HuH-7 (cell line): ENCODE data around the gene GNAZ.

Source experiments
- DNase-seq: peaks from one replicate; pipeline ENCODE4 v3.0.0; 2011; ENCODE audit warnings: low spot score

The GNAZ gene

DNA sequence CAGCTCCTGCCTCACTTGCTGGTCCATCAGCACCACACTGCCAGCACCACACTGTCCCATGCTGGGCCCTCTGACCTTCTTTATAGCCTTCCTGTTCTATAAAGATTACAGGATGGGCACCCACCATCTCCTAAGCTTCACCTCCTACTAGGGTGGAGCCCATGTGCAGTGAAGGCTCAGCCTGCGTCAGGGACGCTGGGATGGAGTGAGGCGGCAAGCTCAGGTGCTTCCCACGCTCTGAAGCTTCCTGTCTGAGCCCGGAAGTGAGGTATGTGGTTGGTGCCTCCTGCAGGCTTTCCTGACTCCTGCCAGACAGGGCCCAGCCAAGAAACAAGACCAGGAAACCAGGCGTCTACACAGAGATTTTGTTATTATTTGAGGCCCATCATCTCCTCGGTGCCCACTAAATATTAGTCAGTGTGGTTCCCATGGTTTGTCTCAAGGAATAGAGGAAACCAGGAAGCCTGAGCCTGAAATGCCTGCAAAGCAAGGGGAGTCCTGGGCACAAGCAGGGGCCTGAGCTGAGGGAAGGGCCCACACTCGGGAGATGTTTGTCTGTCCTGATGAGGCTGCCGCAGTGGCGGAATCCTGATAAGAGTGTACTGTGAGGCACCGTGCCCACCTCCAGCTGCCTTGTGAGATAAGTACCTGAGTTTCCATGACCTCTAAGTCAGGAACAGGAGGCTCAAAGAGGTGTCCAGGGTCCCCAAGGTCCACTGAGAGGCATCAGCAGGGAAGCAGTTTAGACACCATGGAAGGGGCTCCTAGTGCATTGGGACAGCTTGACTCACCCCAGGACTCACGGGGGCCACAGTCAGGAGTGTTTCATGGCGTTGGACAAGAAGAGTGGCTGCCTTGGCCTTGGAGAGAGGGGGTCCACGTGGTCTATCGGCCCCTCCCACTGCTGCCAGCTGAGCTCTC, 49.4 kb downstream of the GNAZ start:
- DNase-seq: no peak

DNA sequence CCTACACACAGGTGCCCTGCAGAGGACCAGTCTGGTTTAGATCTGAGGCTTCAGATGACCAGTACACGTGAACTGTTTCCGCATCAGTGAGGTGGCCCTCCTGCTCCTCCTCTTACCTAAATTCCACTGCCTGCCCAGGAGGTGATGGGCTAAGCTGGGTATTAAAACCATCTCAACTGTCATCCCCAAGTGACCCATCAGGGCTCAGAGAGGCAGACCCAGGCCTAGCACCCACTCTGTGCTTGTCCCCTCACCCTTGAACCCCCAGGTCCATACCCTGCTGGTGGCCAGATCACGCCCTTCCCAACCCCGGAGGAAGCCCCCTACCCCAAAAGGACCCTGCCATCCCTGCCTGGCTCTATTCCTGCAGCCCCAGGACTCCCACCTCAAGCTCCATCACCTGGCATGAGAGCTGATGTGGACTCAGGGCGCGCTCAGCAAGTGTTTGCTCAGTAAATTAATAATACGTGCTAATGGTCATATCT, 50.1 kb downstream of the GNAZ start:
- DNase-seq: no peak

DNA sequence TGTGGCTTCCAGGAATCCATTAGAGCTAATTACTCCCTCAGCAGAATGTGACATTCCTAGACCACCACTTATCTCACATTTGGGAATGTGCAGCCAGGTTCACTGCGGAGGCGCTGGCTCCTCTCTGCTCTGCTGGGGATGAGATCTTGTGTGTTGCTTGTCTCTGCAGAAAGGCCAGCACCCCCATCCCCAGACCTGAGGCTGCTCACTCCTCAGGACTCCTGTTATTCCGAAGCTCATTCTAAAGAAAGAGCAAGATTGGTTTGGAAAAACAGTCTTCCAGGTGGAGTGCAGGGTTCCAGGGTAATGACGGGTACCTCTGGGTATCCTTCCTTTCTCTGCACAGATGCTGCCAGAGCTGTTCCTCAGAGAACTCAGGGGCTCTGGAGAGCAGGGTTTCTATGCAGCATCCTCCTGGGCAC, 50.7 kb downstream of the GNAZ start:
- no peak for DNase-seq

DNA sequence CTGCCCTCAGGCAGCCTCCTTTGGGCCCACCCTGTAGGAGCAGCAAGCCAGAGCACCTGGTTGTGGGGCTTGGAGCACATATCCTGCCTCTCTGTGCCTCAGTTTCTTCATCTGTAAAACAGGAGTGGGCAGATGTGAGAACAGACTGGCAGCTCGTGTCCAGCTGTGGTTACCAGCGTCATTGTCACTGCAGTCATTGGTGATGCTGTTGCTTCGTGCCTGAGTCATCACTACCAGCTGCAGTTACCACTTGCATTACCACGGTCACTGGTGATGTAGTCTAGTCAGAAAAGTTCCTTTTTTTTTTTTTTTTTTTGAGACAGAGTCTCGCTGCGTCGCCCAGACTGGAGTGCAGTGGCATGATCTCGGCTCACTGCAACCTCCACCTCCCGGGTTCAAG, 51.1 kb downstream of the GNAZ start:
- DNase-seq: no peak

DNA sequence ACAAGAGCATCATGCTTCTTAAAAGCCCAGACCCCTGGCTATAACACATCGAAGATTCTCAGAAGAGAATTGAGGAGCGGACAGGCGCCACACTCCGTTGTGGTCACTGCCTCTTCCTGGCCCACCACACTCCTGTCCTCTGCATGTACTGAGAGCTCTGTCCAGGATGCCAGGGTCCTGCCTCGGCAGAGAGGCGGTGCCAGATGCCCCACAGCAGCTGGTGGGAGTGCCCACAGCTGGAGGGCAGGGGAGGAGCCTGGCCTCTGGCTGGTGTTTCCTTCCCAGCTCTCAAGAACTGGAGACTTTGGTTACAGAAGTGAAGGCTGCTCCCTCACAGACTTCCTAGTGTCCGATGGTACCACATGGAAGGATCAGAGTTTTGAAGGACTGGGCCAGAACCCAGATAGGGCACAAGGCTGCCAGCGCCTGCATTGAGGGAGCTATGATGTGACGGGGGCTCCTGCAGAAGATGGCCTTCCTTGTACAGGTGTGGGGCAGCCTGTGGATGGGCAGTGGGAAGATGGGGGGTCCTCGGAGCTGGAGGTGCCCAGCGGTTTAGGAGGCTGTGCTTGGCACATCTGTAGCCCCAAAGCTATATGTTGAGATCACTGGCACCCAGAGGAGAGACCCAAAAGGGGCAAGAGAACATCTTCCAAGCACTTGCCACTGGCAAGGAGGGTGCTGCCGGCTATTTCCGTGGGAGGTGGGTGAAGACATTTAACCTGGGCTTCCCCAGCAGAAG, 52.1 kb downstream of the GNAZ start:
- DNase-seq: no peak

DNA sequence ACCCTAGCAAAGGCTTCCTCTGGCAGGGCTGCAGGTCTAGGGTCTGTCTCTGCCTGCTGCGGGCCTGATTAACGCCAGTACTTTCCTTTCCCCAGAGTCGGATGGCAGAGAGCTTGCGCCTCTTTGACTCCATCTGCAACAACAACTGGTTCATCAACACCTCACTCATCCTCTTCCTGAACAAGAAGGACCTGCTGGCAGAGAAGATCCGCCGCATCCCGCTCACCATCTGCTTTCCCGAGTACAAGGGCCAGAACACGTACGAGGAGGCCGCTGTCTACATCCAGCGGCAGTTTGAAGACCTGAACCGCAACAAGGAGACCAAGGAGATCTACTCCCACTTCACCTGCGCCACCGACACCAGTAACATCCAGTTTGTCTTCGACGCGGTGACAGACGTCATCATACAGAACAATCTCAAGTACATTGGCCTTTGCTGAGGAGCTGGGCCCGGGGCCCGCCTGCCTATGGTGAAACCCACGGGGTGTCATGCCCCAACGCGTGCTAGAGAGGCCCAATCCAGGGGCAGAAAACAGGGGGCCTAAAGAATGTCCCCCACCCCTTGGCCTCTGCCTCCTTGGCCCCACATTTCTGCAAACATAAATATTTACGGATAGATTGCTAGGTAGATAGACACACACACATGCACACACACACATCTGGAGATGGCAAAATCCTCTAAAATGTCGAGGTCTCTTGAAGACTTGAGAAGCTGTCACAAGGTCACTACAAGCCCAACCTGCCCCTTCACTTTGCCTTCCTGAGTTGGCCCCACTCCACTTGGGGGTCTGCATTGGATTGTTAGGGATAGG, 52.9 kb downstream of the GNAZ start:
- DNase-seq: no peak

DNA sequence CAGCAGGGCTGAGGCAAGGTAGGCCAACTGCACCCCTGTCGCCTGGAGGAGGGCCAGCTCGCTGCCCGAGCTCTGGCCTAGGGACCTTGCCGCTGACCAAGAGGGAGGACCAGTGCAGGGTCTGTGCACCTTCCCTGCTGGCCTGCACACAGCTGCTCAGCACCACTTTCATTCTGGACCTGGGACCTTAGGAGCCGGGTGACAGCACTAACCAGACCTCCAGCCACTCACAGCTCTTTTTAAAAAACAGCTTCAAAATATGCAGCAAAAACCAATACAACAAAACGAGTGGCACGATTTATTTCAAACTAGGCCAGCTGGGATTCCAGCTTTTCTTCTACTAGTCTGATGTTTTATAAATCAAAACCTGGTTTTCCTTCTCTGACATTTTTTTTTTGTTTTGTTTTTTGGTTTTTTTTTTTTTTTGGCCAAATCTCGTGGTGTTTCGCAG, 53.5 kb downstream of the GNAZ start:
- DNase-seq: no peak

DNA sequence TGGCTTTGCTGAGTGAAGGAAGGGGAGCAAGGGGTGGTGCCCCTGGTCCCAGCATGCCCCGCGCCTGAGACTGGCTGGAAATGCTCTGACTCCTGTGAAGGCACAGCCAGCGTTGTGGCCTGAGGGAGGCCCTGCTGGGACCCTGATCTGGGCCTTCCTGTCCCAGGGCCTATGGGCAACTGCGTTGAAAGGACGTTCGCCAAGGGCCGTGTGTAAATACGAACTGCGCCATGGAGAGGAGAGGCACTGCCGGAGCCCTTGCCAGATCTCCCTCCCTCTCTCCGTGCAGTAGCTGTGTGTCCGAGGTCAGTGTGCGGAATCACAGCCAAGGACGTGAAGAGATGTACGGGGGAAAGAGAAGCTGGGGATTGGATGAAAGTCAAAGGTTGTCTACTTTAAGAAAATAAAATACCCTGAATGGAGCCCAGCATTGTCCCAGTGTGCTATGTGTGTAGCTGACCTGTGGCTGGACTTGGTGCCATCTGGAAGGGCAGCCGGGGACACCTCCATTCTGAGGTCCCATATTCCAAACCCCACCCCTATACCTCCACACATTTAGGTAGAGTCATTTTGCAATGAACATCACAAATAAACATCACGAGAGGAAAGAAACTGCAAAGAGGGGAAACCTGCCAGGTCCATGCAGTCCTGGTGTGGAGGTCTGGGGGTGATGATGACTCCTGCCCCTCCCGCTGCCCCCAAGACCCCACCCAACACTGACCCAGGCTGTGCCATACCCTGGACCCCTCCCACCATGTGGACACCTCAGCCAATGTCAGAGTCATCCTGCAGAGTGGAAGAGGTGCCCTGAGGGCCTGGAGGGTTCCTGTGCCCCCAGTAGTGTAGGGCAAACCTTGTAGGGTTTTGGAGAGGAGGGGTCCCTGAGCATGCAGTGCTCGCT, 54.5 kb downstream of the GNAZ start:
- DNase-seq: no peak

DNA sequence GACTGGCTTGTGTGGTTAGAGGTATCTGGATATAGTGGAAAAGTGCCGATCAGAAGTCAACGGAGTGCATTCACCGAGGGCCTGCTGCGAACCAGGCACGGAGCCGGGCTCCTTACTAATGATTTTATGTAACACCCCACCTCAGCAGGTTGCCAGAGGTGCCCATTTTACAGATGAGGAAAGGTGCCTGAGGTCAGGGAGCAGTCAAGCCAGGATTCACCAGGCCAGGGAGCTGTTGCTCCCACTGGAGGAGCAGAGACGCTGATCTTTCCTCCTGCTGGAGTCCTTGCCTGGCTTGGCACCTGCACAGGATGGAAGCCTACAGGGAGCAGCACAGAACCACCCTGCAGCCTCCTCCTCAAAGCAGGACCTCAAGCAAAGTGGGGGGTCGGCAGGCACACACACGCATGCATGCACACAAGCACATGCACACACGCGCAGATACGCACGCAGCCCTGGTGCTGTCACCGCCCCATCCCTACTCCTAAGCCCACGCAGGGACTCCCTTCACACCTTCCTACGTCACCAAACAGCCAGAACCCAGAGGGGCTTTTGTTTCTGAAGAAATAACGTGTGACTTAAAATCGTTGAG, 55.3 kb downstream of the GNAZ start:
- no peak for DNase-seq

DNA sequence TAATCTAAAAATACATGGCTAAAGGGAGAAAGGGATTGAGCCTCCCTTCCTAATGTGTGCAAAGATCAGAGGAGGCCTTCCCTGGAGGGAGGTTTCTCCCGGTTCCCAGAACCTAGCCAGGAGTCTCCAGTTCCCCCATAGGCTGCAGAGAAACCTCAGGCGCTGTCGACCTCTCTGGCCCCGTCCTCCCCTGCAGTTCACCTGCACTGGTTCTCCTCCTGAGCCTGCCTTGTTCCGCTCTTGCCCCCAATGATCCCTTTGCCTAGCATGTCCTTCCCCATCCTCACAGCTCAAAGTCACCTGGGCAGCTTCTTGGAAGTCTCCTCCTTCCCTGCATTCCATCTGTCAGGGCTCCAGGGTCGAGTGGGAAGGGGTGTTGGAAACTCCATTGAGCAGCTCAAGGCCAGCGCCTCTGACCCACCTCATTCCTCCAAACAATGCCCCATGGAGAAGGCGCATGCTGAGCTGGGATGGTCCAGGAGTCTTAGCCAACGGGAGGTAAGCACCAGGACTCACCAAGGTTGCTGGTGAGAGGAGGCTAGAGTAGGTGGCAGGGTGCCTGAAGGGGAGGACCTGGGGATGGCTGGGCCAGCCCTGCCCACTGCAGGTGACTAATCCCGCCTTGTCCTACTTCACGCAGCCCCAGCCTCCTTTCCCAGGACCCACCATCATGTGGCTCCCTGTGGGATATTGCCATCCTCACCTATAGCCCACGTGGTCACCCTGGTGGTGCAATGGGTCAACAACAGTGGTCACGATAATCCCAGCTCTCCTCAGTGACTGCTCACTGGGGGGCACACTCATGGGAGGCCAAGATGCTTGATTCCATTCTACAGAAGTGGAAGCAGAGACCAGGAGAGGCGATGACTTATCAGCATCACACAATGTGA, 56.1 kb downstream of the GNAZ start:
- DNase-seq: no peak

DNA sequence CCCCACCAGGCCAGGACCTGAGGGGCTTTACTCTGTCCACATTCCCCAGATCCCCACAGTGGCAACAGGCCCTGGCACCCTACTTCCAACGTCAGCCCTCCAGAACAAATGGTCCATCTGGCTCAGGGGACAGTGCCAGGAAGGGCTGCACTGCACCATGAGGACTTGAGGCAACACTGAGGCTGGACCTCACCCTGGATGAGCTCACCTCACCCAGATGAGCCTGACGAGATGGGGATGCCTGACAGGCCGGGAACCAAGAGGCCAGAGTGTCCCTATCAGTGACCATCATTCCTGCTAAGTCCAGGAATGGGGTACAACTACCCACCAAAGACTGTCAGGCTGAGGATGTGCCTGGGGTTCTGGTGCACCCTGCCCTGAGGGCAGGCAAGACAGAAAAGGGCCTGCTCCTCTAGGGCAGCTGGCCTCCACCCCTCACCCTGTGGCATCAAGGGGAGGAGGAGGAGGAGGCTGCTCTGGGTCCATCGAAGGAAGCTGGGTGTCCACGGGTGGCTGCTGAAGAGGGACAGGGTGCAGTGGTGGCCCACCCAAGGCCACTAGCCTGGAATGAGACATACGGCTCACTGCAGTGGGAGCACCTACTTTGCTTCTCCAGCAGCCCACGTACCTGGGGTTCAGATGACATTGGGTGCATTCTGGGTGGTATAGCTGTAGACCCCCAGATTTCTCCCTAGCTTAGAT, 56.9 kb downstream of the GNAZ start:
- no peak for DNase-seq

DNA sequence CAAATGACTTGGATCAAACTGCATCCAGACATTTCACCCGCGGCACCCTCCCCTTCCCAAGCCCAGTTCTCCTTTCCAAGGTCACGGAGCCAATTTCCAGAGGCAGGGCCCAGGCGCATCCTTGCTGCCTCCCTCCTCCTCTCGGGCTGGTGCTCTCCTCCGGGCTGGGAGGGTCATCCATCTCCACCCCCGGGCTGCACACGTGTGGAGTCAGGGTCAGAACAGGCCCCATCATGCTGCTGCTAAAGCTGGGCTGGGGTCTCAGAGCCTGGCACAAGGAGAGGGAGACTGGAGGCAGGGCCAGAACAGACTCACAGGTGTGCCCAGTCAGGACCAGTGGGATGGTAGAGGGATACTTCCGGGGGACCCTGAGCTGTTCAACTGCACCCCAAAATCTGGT, 57.5 kb downstream of the GNAZ start:
- DNase-seq: no peak

DNA sequence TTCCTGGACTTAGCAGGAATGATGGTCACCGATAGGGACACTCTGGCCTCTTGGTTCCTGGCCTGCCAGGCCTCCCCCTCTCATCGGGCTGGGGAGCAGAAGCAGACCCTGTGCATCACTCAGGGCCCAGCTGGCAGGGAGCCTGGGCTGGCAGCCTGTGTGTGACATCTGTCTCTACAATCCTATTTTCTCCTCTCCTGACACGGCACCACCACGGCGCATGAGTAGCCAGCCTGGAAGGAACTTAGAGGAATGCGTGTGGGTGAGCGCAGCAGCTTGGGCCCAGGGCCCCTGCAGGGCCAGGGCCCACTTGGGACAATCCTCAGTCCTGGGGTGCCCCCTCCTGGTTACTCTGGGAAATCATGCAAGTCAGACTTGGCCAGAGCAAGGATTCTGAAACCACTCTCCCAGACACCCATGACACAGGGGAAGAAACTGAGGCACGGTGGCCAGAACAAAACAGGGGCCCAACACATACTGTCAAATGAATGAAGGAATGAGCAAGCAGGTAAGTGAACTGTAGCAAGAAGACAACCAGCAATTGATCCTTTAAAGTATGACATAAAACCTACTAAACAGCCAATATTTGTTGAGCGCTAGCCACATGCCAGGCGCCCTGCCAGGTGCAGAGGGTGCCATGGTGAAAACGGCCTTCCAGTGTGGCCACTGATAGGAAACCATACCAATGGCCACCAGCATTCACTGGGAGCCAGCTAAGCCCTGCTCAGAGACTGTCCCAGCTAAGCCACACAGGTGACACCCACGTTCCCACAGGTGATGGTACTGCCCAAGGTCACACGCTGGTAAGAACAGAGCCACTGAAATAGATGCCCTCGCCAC, 58.2 kb downstream of the GNAZ start:
- peak; percentile 93 for DNase-seq

DNA sequence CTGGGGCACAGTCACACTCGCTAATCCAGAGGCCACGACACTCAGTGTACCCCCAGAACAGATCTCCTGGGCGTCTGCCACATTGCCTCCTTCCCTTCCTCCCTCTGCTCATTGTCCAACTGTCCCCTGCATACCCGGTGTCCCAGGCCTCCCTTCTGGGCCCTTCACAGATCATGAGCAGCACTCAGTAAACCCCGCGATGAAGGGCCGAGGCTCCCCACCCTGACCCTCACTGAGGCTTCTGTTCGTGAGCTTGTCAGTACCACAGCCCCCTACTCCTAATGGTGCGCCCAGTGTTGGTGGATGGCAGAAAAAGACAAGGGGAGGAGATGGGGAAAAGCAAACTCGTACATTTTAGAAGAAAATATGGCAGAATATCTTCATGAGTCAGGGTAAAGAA, 58.8 kb downstream of the GNAZ start:
- no peak for DNase-seq

DNA sequence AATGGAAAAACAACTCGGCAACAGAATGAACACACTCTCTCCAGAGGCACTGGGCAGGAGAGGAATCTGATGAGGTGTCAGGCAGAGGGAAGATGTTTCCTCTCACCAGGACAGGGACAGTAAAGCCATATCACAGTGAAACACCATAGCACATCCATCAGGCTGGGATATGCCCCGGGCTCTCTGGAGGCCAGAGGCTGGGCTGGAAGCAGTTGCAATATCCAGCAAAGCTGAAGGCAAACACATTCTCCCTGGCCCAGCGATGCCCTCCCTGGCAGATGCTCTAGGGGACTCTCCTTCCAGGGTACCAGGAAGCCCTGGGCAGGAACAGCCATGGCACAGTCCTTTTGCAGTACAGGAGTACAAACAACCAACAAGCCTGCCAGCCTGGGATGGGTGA, 60.4 kb downstream of the GNAZ start:
- DNase-seq: no peak

DNA sequence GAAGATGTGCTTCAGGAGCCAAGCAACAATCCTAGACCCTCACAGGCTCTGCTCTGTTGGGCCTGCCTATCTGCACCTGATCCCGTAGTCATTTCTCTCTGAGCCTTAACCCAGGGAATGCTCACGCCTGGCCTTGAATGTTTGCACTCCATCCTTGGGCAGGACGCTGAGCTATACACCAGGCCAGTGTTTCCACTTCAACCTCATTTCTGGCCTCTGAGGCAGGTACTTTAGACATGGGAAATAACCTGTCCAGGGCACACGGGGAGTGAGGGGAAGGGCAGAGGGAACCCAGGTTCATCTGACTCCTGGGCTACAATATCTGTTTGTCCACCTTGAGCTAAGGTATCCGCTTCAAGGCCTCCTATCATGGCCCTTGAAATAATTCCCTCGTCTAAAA, 61.6 kb downstream of the GNAZ start:
- no peak for DNase-seq

DNA sequence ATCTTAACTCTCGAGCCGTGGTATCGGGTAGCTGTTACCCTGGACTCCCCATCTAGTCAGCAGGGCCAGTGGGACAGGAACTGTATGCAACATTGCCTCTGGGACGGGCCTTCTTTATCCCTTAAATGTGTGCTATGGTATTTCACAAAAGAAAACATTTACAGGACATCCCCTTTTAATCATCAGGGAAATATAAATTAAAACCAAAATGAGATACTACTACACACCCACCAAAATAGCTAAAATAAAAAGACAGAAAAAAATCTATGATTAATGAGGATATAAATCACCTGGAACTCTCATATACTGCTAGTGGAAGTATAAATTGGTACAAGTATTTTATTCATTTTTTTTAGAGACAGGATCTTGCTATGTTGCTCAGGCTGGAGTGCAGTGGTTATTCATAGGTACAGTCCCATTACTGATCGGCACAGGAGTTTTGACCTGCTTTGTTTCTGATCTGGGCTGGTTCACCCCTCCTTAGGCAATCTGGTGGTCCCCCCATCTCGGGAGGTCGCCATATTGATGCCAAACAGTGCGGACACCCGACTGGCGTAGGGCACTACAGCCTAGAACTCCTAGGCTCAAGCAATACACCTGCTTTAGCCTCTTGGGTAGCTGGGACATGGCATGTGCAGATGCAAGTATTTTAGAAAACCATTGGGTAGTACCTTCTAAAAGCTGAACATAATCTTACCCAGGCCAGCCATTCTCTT, 62.2 kb downstream of the GNAZ start:
- DNase-seq: no peak

DNA sequence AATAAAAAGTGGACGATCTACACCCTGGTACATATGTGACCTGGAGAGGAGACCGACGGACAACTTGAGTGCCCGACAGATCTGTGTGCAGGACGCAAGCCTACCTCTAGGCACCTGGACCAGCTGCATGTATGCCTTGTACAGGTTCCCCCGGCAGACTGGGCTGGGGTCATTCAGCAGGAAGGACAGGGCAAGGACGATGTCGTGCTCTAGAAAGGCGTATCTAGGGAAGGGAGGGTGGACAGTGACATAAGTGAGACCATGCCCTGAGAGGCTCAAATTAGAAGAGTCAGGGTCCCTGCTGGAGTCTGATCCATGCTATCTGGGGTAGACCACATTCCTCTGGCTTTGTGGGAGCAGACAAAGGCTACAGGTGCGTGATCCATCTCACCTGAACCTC, 63.6 kb downstream of the GNAZ start:
- DNase-seq: no peak
